GM12875 (cell line): ENCODE measurements around the gene PELI2.

Source experiments
- H3K4me3 ChIP-seq: one replicate; pipeline ENCODE4 v1.5.1; 2011; ENCODE audit warnings: low read depth, low read length, control low read depth
- TF ChIP-seq, protein P1 (sequence below): IDR thresholded peaks from 2 replicates; pipeline ENCODE4 v1.5.1; 2011; ENCODE audit warnings: low read depth, mild to moderate bottlenecking, control low read depth, inconsistent platforms, low read length, moderate library complexity, borderline replicate concordance; ENCODE audit not compliant: insufficient read depth

The PELI2 gene

DNA sequence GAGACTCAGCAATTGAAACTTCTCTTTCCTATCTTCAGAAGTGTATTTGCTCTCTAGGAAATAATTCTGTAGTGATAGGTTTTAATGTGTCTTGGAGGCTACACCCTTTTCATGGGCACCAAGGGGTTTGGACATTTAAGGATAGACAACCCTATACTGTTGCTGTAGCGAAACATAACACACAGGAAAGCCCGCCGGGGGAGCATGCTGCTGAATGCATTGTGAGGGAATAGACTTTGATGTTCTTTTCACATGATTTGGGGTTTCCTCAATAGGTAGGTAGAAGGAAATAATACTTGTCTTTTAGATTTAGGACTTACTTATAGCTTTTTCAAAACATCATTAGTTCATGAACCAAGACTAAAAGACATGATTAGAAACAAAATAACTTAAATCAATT lies 97.0 kb downstream of the PELI2 start:
- TF ChIP-seq, protein P1, sequence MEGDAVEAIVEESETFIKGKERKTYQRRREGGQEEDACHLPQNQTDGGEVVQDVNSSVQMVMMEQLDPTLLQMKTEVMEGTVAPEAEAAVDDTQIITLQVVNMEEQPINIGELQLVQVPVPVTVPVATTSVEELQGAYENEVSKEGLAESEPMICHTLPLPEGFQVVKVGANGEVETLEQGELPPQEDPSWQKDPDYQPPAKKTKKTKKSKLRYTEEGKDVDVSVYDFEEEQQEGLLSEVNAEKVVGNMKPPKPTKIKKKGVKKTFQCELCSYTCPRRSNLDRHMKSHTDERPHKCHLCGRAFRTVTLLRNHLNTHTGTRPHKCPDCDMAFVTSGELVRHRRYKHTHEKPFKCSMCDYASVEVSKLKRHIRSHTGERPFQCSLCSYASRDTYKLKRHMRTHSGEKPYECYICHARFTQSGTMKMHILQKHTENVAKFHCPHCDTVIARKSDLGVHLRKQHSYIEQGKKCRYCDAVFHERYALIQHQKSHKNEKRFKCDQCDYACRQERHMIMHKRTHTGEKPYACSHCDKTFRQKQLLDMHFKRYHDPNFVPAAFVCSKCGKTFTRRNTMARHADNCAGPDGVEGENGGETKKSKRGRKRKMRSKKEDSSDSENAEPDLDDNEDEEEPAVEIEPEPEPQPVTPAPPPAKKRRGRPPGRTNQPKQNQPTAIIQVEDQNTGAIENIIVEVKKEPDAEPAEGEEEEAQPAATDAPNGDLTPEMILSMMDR = no peak

DNA sequence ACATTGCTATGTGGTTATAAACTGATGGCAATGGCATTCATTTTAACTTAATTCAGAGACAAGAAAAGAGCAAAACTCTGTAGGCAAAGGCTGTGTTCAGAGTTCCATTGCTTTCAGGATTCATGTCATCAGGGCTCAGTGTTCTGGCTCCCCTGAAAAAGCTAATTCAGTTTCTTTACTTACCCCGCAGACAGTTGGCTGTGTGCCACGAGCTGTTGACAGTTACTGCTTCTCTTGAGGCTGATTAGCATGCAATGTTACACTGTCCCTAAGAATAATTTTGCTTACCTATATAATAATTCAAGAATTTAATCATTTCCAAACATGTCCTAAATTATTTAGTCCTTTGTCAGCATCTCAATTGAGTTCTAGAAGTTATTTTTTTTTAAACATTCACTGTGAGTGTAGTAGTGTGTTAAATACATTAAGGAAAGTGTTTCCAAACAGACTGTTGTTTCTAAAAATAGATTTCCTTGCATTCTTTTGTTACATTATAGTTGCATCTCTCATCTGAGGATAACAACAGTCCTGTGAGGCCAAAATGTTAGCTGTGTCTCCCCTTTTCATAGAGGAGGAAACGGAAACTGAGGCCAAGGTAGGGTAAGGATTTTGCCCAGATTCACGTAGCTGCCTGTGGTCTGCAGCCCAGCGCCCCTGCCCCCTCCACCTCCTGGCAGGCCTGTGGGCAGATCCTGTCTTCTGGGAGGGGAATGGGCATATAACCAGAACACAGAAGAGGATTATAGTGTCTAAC lies 98.6 kb downstream of the PELI2 start:
- H3K4me3 ChIP-seq = no peak overlapping the region
- TF ChIP-seq, protein P1 = no peak

More for the DNA sequence above, 97.0 kb downstream of the PELI2 start:
- H3K4me3 ChIP-seq = no peak overlapping the region

DNA sequence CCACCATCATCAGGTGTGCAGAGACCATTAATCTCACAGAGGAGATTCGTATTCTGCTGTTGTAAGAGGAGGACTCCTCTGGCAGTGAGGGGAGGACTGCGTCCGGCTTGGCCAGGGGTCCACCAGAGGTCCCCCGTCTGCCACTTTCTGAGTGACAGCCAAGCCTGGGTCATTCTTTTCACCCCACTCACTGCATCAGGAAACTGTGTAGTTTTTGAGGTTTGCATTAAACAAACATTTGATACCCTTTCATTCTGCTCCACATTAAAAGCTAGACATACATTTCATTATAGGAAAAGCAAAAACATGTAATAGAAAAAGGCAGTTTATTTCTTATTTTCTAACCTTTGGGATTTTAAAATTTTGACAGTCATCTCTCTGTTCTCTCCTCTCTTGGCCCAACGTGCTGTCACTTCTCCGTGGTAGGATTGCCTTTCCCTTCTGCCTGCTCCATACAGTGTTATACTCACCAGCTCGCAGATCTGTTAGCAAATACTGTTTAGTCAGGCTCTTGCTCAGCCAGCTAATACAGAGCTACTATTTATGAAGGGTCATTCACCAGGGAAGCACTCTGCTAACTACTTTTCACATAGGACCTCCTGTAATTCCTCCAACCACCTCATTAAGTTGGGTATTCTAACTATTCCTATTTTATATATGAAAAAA lies 99.3 kb downstream of the PELI2 start:
- TF ChIP-seq, protein P1 = no peak
- no peak overlapping the region for H3K4me3 ChIP-seq

DNA sequence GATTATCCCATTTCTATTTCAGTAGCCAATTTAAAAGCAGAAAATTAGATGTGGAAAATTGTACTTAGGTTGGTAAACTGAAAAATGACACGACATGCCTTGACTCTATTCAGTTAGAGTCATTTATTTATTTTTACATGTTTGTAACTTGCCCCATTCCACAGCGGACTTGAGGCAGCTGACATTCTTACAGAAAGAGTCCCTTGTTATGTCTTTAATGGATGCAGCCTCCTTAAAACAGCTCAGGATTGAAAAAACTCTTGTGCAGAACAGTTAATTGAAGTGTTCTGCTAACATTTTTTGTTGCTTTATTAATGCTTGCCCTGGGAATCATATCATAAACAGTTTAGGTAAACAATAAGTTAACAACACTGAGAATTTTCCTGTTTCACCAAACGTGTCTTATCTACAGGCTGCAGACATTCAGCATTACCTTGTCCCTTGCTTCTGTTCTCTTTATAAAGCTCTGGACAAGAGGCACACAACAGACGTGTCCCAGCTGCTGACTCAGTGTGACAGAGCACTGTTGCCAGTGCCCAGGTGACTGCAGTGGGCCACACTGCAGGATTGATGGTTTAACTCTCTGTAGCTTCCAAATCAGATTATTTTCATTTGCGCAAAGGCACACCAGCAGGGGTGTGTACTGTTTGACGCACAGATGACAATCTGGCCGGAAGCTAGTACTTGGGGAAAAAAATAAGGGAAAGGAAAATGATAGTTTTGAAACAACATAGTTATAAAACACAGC lies 101.6 kb downstream of the PELI2 start:
- TF ChIP-seq, protein P1 = no peak
- H3K4me3 ChIP-seq = no peak overlapping the region

DNA sequence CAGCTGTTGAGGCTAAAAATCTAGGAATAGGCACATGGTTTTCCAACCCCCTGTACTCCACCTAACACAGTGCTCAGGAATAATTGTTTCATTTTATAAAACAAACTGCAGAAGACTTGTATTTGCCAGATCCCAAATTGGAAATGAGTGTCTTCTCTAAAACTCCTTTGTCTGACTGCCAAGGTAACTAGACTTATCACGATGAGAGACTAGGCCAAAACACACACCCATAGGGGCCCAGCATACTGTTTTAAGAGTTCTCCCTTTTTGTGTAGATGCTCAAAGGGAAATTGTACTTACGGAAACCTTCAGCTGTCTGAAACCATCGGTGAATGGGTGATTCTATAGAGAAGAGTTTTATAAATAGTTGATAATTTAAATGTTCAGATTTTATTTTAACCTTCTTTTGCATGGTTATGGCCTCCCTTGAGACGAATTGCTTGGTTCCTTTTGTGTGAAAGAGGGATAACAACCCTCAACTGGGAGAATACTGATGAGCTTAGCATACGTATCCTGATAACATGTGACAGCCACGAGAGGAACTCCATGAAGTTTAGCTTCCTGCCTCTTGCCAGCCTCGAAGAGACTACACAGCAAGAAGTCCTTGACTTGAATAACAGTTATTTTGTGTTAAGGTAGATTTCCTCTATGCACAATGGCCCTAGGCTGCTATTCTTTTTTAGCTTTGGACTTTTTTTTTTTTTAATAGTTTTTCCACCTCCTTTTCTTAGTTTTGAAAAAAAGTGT lies 103.3 kb downstream of the PELI2 start:
- TF ChIP-seq, protein P1 = no peak
- no peak overlapping the region for H3K4me3 ChIP-seq

DNA sequence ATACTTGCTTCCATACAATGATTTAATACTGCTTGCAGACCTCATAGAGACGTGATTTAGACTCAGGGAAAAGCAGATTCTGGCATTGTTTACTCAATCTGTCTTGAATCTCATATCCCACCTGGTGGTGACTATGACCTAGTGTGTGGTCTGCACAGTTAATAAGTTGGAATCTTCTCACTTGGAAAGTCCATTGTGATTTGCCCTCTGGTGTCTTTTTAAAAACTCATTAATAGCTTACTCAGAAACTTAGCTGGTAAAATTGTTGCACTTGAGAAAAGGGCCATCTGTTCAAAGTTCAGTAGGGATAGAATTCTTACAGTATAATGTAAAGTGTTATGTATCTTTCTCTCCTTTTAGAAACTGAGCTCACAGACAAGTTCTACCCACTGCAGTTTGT lies 106.0 kb downstream of the PELI2 start:
- TF ChIP-seq, protein P1 = no peak
- no peak overlapping the region for H3K4me3 ChIP-seq
